B cell (primary cell): ENCODE measurements around the gene XPO5. TPM values are rescaled to one million over a fixed set of nuclear protein-coding genes. Genes with fewer than 3 reads are reported as not detected.

Source experiments
- ATAC-seq: fragments of 200-7000 bp; cut with Tn5 transposase; one replicate; pipeline ENCODE4 v1.10.0; 2021; ENCODE audit warnings: low read depth, mild to moderate bottlenecking, moderate number of reproducible peaks, moderate library complexity
- CTCF ChIA-PET: fragments of 350-600 bp; sonication (Branson Sonifier 250); formaldehyde crosslinking; loops from one replicate; lab custom pipeline; 2021; ENCODE audit warnings: antibody characterized with exemption, inconsistent platforms; lab: Charles Lee
- POLR2A ChIA-PET: fragments of 350-600 bp; sonication (Branson Sonifier 250); formaldehyde crosslinking; loops from one replicate; lab custom pipeline; 2021; ENCODE audit warnings: antibody characterized with exemption; lab: Charles Lee
- DNase-seq: peaks from one replicate; pipeline ENCODE4 v3.0.0; 2013
- H2AFZ ChIP-seq: 2 replicates; pipeline ENCODE4 v1.6.1; 2012; ENCODE audit warnings: mild to moderate bottlenecking, low read depth, low read length; ENCODE audit not compliant: insufficient read depth, poor library complexity, severe bottlenecking
- H3K27ac ChIP-seq, 2 donors: 1 replicate in 1 of 2; 2 replicates in 1 of 2; pipeline ENCODE4 v1.5.1; 2012 to 2013; ENCODE audit warnings: low read length in 2 of 2, mild to moderate bottlenecking in 2 of 2, moderate library complexity in 1 of 2
- H3K27me3 ChIP-seq, 4 experiments: fragments of 200-600 bp in 1 of 4; sonication (generic) in 1 of 4; replicated peaks in 1 of 4; 1 replicate in 2 of 4; 2 replicates in 2 of 4; pipeline versions ENCODE4 v1.6.1 to v1.7.0; 2013 to 2016; ENCODE audit warnings: low read length in 3 of 4, mild to moderate bottlenecking in 2 of 4, mixed read lengths in 1 of 4, moderate library complexity in 1 of 4; ENCODE audit not compliant: insufficient read depth in 4 of 4, control insufficient read depth in 3 of 4; ENCODE audit errors: control extremely low read depth in 1 of 4
- H3K36me3 ChIP-seq, 2 experiments: replicated peaks in 1 of 2; 1 replicate in 1 of 2; 2 replicates in 1 of 2; pipeline versions ENCODE4 v1.6.1 to v1.7.1; 2013; ENCODE audit warnings: low read length in 1 of 2; ENCODE audit not compliant: insufficient read depth in 2 of 2, control insufficient read depth in 1 of 2; ENCODE audit errors: control extremely low read depth in 1 of 2, extremely low read depth in 1 of 2
- H3K4me1 ChIP-seq, 2 donors: fragments of 200-600 bp in 1 of 2; sonication (generic) in 1 of 2; 1 replicate in 1 of 2; 2 replicates in 1 of 2; pipeline versions ENCODE4 v1.5.1 to v1.6.1; 2013 to 2017; ENCODE audit warnings: low read length in 2 of 2; ENCODE audit not compliant: control insufficient read depth in 2 of 2, insufficient read depth in 2 of 2
- H3K4me2 ChIP-seq: replicated peaks from 2 replicates; pipeline ENCODE3; 2012; ENCODE audit warnings: mild to moderate bottlenecking, low read depth, low read length; ENCODE audit not compliant: poor library complexity, severe bottlenecking
- H3K4me3 ChIP-seq, 5 experiments: fragments of 200-600 bp in 1 of 5; sonication (generic) in 1 of 5; 1 replicate in 3 of 5; 2 replicates in 2 of 5; pipeline versions ENCODE4 v1.5.1 to v1.7.0; 2011 to 2016; ENCODE audit warnings: low read length in 4 of 5, mild to moderate bottlenecking in 4 of 5, low read depth in 2 of 5, control low read depth in 1 of 5, moderate library complexity in 1 of 5; ENCODE audit not compliant: insufficient read depth in 1 of 5; ENCODE audit errors: control extremely low read depth in 1 of 5, extremely low read depth in 1 of 5
- H3K79me2 ChIP-seq: fragments of 200-600 bp; sonication (generic); one replicate; pipeline ENCODE4 v1.6.0; 2016; ENCODE audit warnings: low read length; ENCODE audit not compliant: control insufficient read depth, insufficient read depth
- H3K9ac ChIP-seq: fragments of 200-600 bp; sonication (generic); 2 replicates; pipeline ENCODE4 v1.6.1; 2017; ENCODE audit warnings: mild to moderate bottlenecking, low read length, moderate library complexity
- H3K9me3 ChIP-seq, 3 donors: one replicate each; pipeline versions ENCODE4 v1.6.1 to v1.7.1; 2013; ENCODE audit warnings: low read length in 2 of 3; ENCODE audit not compliant: control insufficient read depth in 2 of 3, insufficient read depth in 1 of 3; ENCODE audit errors: control extremely low read depth in 1 of 3
- H4K20me1 ChIP-seq: 2 replicates; pipeline ENCODE4 v1.6.0; 2012; ENCODE audit warnings: mild to moderate bottlenecking, low read length; ENCODE audit not compliant: insufficient read depth, control insufficient read depth, poor library complexity, severe bottlenecking
- H3K27ac Mint-ChIP-seq: one replicate; pipeline ENCODE4 v1.8.0; 2021; ENCODE audit warnings: mixed read lengths
- H3K27me3 Mint-ChIP-seq: one replicate; pipeline ENCODE4 v1.8.0; 2021; ENCODE audit warnings: mixed read lengths
- H3K4me1 Mint-ChIP-seq: one replicate; pipeline ENCODE4 v1.8.0; 2021; ENCODE audit warnings: mixed read lengths
- H3K4me3 Mint-ChIP-seq: one replicate; pipeline ENCODE4 v1.8.0; 2021; ENCODE audit warnings: mixed read lengths
- H3K9me3 Mint-ChIP-seq: one replicate; pipeline ENCODE4 v1.8.0; 2022; ENCODE audit warnings: mixed read lengths; ENCODE audit not compliant: insufficient read depth
- CTCF ChIP-seq: fragments of 200-600 bp; IDR thresholded peaks from one replicate; pipeline ENCODE4 v1.8.0; 2022; ENCODE audit warnings: antibody characterized with exemption, mild to moderate bottlenecking
- EZH2 ChIP-seq: IDR thresholded peaks from 2 replicates; pipeline ENCODE4 v1.6.1; 2012; ENCODE audit warnings: borderline replicate concordance, low read depth, mild to moderate bottlenecking, moderate library complexity, low read length; ENCODE audit not compliant: insufficient read depth, poor library complexity, severe bottlenecking
- WGBS: methylation state at CpG from one replicate; pipeline ENCODE4 v1.1.5; 2013; ENCODE audit warnings: missing lambda C conversion rate; ENCODE audit not compliant: insufficient coverage; 5-methylcytosine and 5-hydroxymethylcytosine counted together
- intact Hi-C: fragments of 100-400 bp; cut with micrococcal nuclease; formaldehyde crosslinking; loops from one replicate; pipeline ENCODE4 v1.10.0; 2022
- polyA plus RNA-seq: library from polyadenylated mRNA; depleted of rRNA; stranded (reverse); fragments of >200 nt; gene quantifications from 2 replicates; pipeline ENCODE4 v1.2.3, GENCODE V29; 2012
- total RNA-seq, 2 donors: library from RNA; stranded (reverse); fragments of 120-200 nt in 1 of 2; gene quantifications; 1 replicate in 1 of 2; 2 replicates in 1 of 2; pipeline versions ENCODE4 v1.2.3 to v1.2.4, GENCODE V29; 2013 to 2022

XPO5 gene
- total and polyA plus RNA-seq, 2 donors (not counting 1 experiment from before 2014, with no cell fraction given): 14.4 to 45.7 TPM

- ChIA-PET CTCF (interaction anchor here (0.6 kb wide), 1 partner anchor 258 kb away, joined by 3 read pairs; no protein-coding TSS in a partner anchor), POLR2A (no interaction called here)
- Mint-ChIP-seq H3K27me3 (no peaks in the 10 kb centered on the region), H3K4me1 (peaks cover 7% of the 10 kb centered on the region), H3K4me3 (no peak overlapping the region), H3K27ac (no peak overlapping the region), H3K9me3 (no peaks in the 10 kb centered on the region)
- peaks cover 4 to 5% of the 10 kb centered on the region in 2 donors for H3K4me1 ChIP-seq
- peaks cover under 1% of the 10 kb centered on the region for H4K20me1 ChIP-seq
- DNase-seq (no peak), ATAC-seq (no peak)
- no peak overlapping the region for H3K4me2 ChIP-seq
- H3K9ac ChIP-seq: no peak overlapping the region
- intact Hi-C loops: loop anchor here (10.0 kb wide), 1 partner anchor 397 kb away; the partner anchor contains the start of gene DNPH1
- H3K79me2 ChIP-seq: peaks cover 6% of the 10 kb centered on the region
- H2AFZ ChIP-seq: no peak overlapping the region
- TF ChIP-seq EZH2 (no peak), CTCF (no peak)
- H3K27me3 ChIP-seq: no peaks in the 10 kb centered on the region
- H3K9me3 ChIP-seq: no peaks in the 10 kb centered on the region
- H3K4me3 ChIP-seq: no peak overlapping the region
- peaks cover 0 to 60% of the 10 kb centered on the region in 2 experiments for H3K36me3 ChIP-seq
- no peak overlapping the region for H3K27ac ChIP-seq
- WGBS: 96% methylated on average over 8 of the region's 10 CpGs
Observed at GRCh38 chr6:43621836-43622180, 46.0 kb upstream of the XPO5 start.

GRCh38 chr6:43621078-43621835 is 45.4 kb upstream of the XPO5 start:
- Mint-ChIP-seq H3K4me3 (no peak overlapping the region), H3K9me3 (no peaks in the 10 kb centered on the region), H3K4me1 (peaks cover 6% of the 10 kb centered on the region), H3K27ac (peak overlapping the region; percentile 32), H3K27me3 (no peaks in the 10 kb centered on the region)
- Histone ChIP-seq H3K4me2 (no peak overlapping the region), H3K9ac (no peak overlapping the region), H2AFZ (no peak overlapping the region), H3K36me3 (peaks cover 2 to 57% of the 10 kb centered on the region in 2 experiments), H3K27me3 (no peaks in the 10 kb centered on the region), H4K20me1 (no peaks in the 10 kb centered on the region), H3K4me3 (no peak overlapping the region), H3K79me2 (peaks cover 5% of the 10 kb centered on the region), H3K27ac (no peak overlapping the region), H3K9me3 (no peaks in the 10 kb centered on the region), H3K4me1 (peaks cover 3 to 4% of the 10 kb centered on the region in 2 donors)
- intact Hi-C loops: loop anchor here (10.0 kb wide), 1 partner anchor 396 kb away; the partner anchor contains the start of gene DNPH1
- CTCF ChIA-PET: interaction anchor here (3.9 kb wide), 1 partner anchor 13 kb away, joined by 20 read pairs; no protein-coding TSS in a partner anchor
- DNase-seq (no peak), ATAC-seq (no peak)
- WGBS: 98% methylated on average over 11 of the region's 12 CpGs
- TF ChIP-seq CTCF (no peak), EZH2 (no peak)
- POLR2A ChIA-PET: no interaction called here
